H1 (cell line): Measurements from ENCODE around the gene OBSCN. TPM values are rescaled to one million over a fixed set of nuclear protein-coding genes. Genes with fewer than 3 reads are reported as not detected.

ENCODE experiments used
- CTCF ChIA-PET: fragments of 300-600 bp; sonication (Branson Sonifier 250); formaldehyde crosslinking; loops from one replicate; lab custom pipeline; 2021; ENCODE audit not compliant: partially characterized antibody; lab: Charles Lee
- POLR2A ChIA-PET: fragments of 300-600 bp; sonication (Branson Sonifier 250); formaldehyde crosslinking; loops from one replicate; lab custom pipeline; 2021; ENCODE audit warnings: inconsistent platforms; ENCODE audit not compliant: partially characterized antibody; lab: Charles Lee
- DNase-seq, 2 experiments: peaks; one replicate each; pipeline versions ENCODE4 v3.0.0 to v3.0.0-alpha.2; 2010 to 2022; ENCODE audit warnings: low spot score in 2 of 2, low read depth in 1 of 2, mixed read lengths in 1 of 2
- FAIRE-seq: peaks from 2 replicates; lab custom pipeline; 2011; peaks lifted over from hg19 to GRCh38; lab: Jason Lieb, UNC
- H2AFZ ChIP-seq: 2 replicates; pipeline ENCODE4 v1.8.1; 2012; ENCODE audit warnings: low read length, inconsistent platforms
- H2AK5ac ChIP-seq: 2 replicates; pipeline ENCODE4 v1.6.1; 2013; ENCODE audit warnings: low read depth, low read length
- H2BK120ac ChIP-seq: replicated peaks from 2 replicates; pipeline ENCODE3; 2013; ENCODE audit warnings: low read depth, low read length, inconsistent platforms
- H2BK12ac ChIP-seq: 2 replicates; pipeline ENCODE4 v1.6.1; 2013; ENCODE audit warnings: low read depth, low read length
- H2BK15ac ChIP-seq: 2 replicates; pipeline ENCODE4 v1.6.1; 2013; ENCODE audit warnings: low read length
- H2BK20ac ChIP-seq: 2 replicates; pipeline ENCODE4 v1.6.1; 2013; ENCODE audit warnings: low read length
- H2BK5ac ChIP-seq: 2 replicates; pipeline ENCODE4 v1.6.1; 2013; ENCODE audit warnings: low read depth, low read length
- H3K14ac ChIP-seq: 2 replicates; pipeline ENCODE4 v1.6.1; 2013; ENCODE audit warnings: inconsistent platforms; ENCODE audit not compliant: insufficient read length
- H3K18ac ChIP-seq: 2 replicates; pipeline ENCODE4 v1.6.1; 2013; ENCODE audit warnings: low read length; ENCODE audit errors: extremely low read depth
- H3K23ac ChIP-seq: 2 replicates; pipeline ENCODE4 v1.6.1; 2013; ENCODE audit warnings: inconsistent platforms; ENCODE audit not compliant: insufficient read length
- H3K23me2 ChIP-seq: 2 replicates; pipeline ENCODE4 v1.6.1; 2013; ENCODE audit warnings: low read depth, low read length
- H3K27ac ChIP-seq: 2 replicates; pipeline ENCODE4 v1.6.1; 2011; ENCODE audit warnings: low read depth, low read length, inconsistent platforms
- H3K27me3 ChIP-seq, 4 experiments: replicated peaks in 1 of 4; 1 replicate in 1 of 4; 2 replicates in 3 of 4; pipeline versions ENCODE4 v1.6.1 to v1.8.1; 2011 to 2013; ENCODE audit warnings: low read length in 3 of 4, mild to moderate bottlenecking in 3 of 4, inconsistent platforms in 2 of 4, mixed read lengths in 2 of 4, moderate library complexity in 1 of 4; ENCODE audit not compliant: control insufficient read depth in 3 of 4, insufficient read depth in 3 of 4; ENCODE audit errors: extremely low read depth in 1 of 4
- H3K36me3 ChIP-seq, 4 experiments: 2 replicates each; pipeline versions ENCODE4 v1.6.1 to v1.8.1; 2011 to 2013; ENCODE audit warnings: mild to moderate bottlenecking in 4 of 4, low read length in 3 of 4, moderate library complexity in 2 of 4, control low read depth in 1 of 4, inconsistent platforms in 1 of 4; ENCODE audit not compliant: insufficient read depth in 4 of 4, control insufficient read depth in 2 of 4
- H3K4ac ChIP-seq: replicated peaks from 2 replicates; pipeline ENCODE3; 2013; ENCODE audit warnings: low read length, low read depth, mixed read lengths, inconsistent platforms; ENCODE audit not compliant: insufficient read length
- H3K4me1 ChIP-seq, 4 experiments: replicated peaks in 1 of 4; 1 replicate in 1 of 4; 2 replicates in 3 of 4; pipeline versions ENCODE4 v1.6.1 to v1.8.1; 2011 to 2013; ENCODE audit warnings: low read length in 3 of 4, inconsistent platforms in 2 of 4, mixed read lengths in 1 of 4; ENCODE audit not compliant: insufficient read depth in 4 of 4, control insufficient read depth in 3 of 4
- H3K4me2 ChIP-seq, 2 experiments: 2 replicates each; pipeline versions ENCODE4 v1.6.1 to v1.8.1; 2011 to 2013; ENCODE audit warnings: low read depth in 2 of 2, low read length in 2 of 2, control low read depth in 1 of 2, inconsistent platforms in 1 of 2, mild to moderate bottlenecking in 1 of 2; ENCODE audit not compliant: insufficient read depth in 1 of 2
- H3K4me3 ChIP-seq, 4 experiments: fragments of 200-600, 300-600 bp in 1 of 4; sonication (generic), shearing (Covaris generic), sonication (Bioruptor Twin) in 1 of 4; 2 replicates each; pipeline versions ENCODE4 v1.5.1 to v1.8.1; 2011 to 2016; ENCODE audit warnings: low read length in 4 of 4, low read depth in 3 of 4, control low read depth in 2 of 4, inconsistent platforms in 2 of 4, mild to moderate bottlenecking in 2 of 4, mixed read lengths in 1 of 4, moderate library complexity in 1 of 4; ENCODE audit not compliant: insufficient read depth in 2 of 4; ENCODE audit errors: extremely low read depth in 1 of 4
- H3K56ac ChIP-seq: replicated peaks from 2 replicates; pipeline ENCODE3; 2013; ENCODE audit warnings: low read depth, mild to moderate bottlenecking, mixed read lengths, low read length, inconsistent platforms; ENCODE audit not compliant: insufficient read length
- H3K79me1 ChIP-seq: 2 replicates; pipeline ENCODE4 v1.6.1; 2013; ENCODE audit warnings: low read depth, low read length, control low read depth
- H3K79me2 ChIP-seq, 2 experiments: 2 replicates each; pipeline versions ENCODE4 v1.6.1 to v1.8.1; 2012 to 2013; ENCODE audit warnings: low read length in 2 of 2, mild to moderate bottlenecking in 2 of 2, inconsistent platforms in 1 of 2; ENCODE audit not compliant: insufficient read depth in 2 of 2, control insufficient read depth in 1 of 2
- H3K9ac ChIP-seq, 4 experiments: replicated peaks in 1 of 4; 1 replicate in 1 of 4; 2 replicates in 3 of 4; pipeline versions ENCODE4 v1.6.1 to v1.8.1; 2011 to 2013; ENCODE audit warnings: low read depth in 3 of 4, low read length in 3 of 4, control low read depth in 2 of 4, mild to moderate bottlenecking in 2 of 4, moderate library complexity in 2 of 4, inconsistent platforms in 1 of 4; ENCODE audit errors: extremely low read depth in 1 of 4
- H3K9me3 ChIP-seq, 2 experiments: 2 replicates each; pipeline versions ENCODE4 v1.6.1 to v1.8.1; 2012 to 2013; ENCODE audit warnings: mild to moderate bottlenecking in 2 of 2, moderate library complexity in 2 of 2, control low read depth in 1 of 2, inconsistent platforms in 1 of 2, low read depth in 1 of 2, low read length in 1 of 2, mixed read lengths in 1 of 2; ENCODE audit not compliant: insufficient read depth in 2 of 2
- H4K20me1 ChIP-seq, 2 experiments: replicated peaks in 1 of 2; 2 replicates each; pipeline versions ENCODE3 to v1.8.1; 2011 to 2013; ENCODE audit warnings: inconsistent platforms in 2 of 2, low read length in 2 of 2, mild to moderate bottlenecking in 1 of 2; ENCODE audit not compliant: insufficient read depth in 2 of 2, control insufficient read depth in 1 of 2
- H4K5ac ChIP-seq: 2 replicates; pipeline ENCODE4 v1.6.1; 2013; ENCODE audit warnings: low read length, low read depth, mixed read lengths, inconsistent platforms; ENCODE audit not compliant: insufficient read length
- H4K8ac ChIP-seq: 2 replicates; pipeline ENCODE4 v1.8.0; 2013; ENCODE audit warnings: mild to moderate bottlenecking, moderate library complexity, low read length, inconsistent platforms; ENCODE audit not compliant: insufficient read depth; ENCODE audit errors: extremely low read depth
- H4K91ac ChIP-seq: replicated peaks from 2 replicates; pipeline ENCODE3; 2013; ENCODE audit warnings: low read length, mixed read lengths, inconsistent platforms; ENCODE audit not compliant: insufficient read length
- CBX5 ChIP-seq: fragments of 300-800, 300-1000 bp; sonication (generic); IDR thresholded peaks from 2 replicates; pipeline ENCODE4 v1.7.1; 2016; ENCODE audit warnings: antibody characterized with exemption, low read length, low read depth
- CEBPB ChIP-seq: IDR thresholded peaks from 2 replicates; pipeline ENCODE4 v1.6.1; 2012; ENCODE audit warnings: low read depth, low read length
- GABPA ChIP-seq: IDR thresholded peaks from 2 replicates; pipeline ENCODE4 v1.6.1; 2011; ENCODE audit warnings: mild to moderate bottlenecking, low read length, moderate library complexity, borderline replicate concordance; ENCODE audit not compliant: insufficient read depth
- TAF7 ChIP-seq: optimal IDR thresholded peaks from 2 replicates; pipeline ENCODE3; 2011; ENCODE audit warnings: low read depth, mild to moderate bottlenecking, inconsistent platforms, low read length, moderate library complexity, borderline replicate concordance
- TBP ChIP-seq: IDR thresholded peaks from 2 replicates; pipeline ENCODE4 v1.6.1; 2011; ENCODE audit warnings: low read depth, low read length, improper control_type of control experiment
- WGBS, 2 experiments: shearing (Covaris generic) in 1 of 2; methylation state at CpG; one replicate each; pipeline versions ENCODE4 v1.1.6 to v1.1.7; 2013 to 2015; ENCODE audit warnings: low lambda C conversion rate in 2 of 2, mixed read lengths in 2 of 2, inconsistent platforms in 1 of 2, low coverage in 1 of 2, missing lambda C conversion rate in 1 of 2; ENCODE audit not compliant: insufficient replicate concordance in 2 of 2, insufficient coverage in 1 of 2, insufficient read length in 1 of 2; ENCODE audit errors: extremely low coverage in 1 of 2, missing lambda C conversion rate in 1 of 2; 5-methylcytosine and 5-hydroxymethylcytosine counted together
- polyA plus RNA-seq, 7 experiments: library from polyadenylated mRNA; depleted of rRNA in 3 of 7; stranded (reverse) in 5 of 7; unstranded in 2 of 7; fragments of >200 nt in 5 of 7; fragments of 200-250 nt in 2 of 7; gene quantifications; 1 replicate in 5 of 7; 2 replicates in 1 of 7; 4 replicates in 1 of 7; pipeline versions ENCODE4 v1.2.1 to v1.2.3, GENCODE V29; 2011 to 2013; ENCODE audit warnings: missing spikeins in 2 of 7, mixed read lengths in 2 of 7
- total RNA-seq: library from RNA; stranded (reverse); fragmentation: NEBNext Ultra II Directional; extraction: Animal tissue kit (Norgen Biotek cat#: 25700); gene quantifications from 2 replicates; pipeline ENCODE4 v1.2.1, GENCODE V29; 2021

The OBSCN gene
- total and polyA plus RNA-seq, 2 of the 8 experiments (the other 6 are each of a cell fraction or from before 2014, with no cell fraction given): 7.5 to 28.4 TPM

GRCh38 chr1:228259368-228259894 is 51.6 kb downstream of the OBSCN start:
- 90% methylated on average over 9 of the region's 9 CpGs; no CpG with 5 or more reads in 1 of the 2 experiments for WGBS, 2 experiments
- Histone ChIP-seq H4K5ac (no peak overlapping the region), H3K9me3 (peaks cover 3 to 7% of the 10 kb centered on the region in 2 experiments; a peak in 2 of 4 replicates), H3K23me2 (no peaks in the 10 kb centered on the region), H2BK5ac (no peak overlapping the region), H2AK5ac (no peak overlapping the region), H3K79me2 (no peaks in the 10 kb centered on the region), H3K27ac (no peak overlapping the region), H4K91ac (no peak overlapping the region), H4K8ac (no peak overlapping the region), H2AFZ (no peak overlapping the region), H2BK20ac (no peak overlapping the region), H3K4ac (no peak overlapping the region), H3K56ac (no peak overlapping the region)
- POLR2A ChIA-PET: interaction anchor here (1.2 to 1.3 kb wide), 2 partner anchors 10 to 16 kb away, joined by 3 read pairs; no protein-coding TSS in a partner anchor
- no peak for FAIRE-seq
- TF ChIP-seq TBP: no peak
- no peak for TF ChIP-seq CEBPB
- TF ChIP-seq TAF7: no peak
- no peak for TF ChIP-seq CBX5
- no peak for TF ChIP-seq GABPA
- TF ChIP-seq, all 59 proteins: peak for 0
- Histone ChIP-seq H2BK120ac (no peak overlapping the region), H3K18ac (no peak overlapping the region), H3K36me3 (peaks cover 0 to 7% (median 1%) of the 10 kb centered on the region in 4 experiments; a peak in 2 of 8 replicates), H3K4me1 (no peaks in the 10 kb centered on the region), H3K27me3 (no peaks in the 10 kb centered on the region), H3K14ac (no peak overlapping the region), H3K9ac (no peak overlapping the region), H4K20me1 (peaks cover 0 to 3% of the 10 kb centered on the region in 2 experiments), H2BK12ac (no peak overlapping the region), H2BK15ac (no peak overlapping the region), H3K4me3 (no peak overlapping the region), H3K4me2 (no peak overlapping the region), H3K79me1 (no peaks in the 10 kb centered on the region), H3K23ac (no peak overlapping the region)
- peak in 1 of 2 experiments; percentile 38 for DNase-seq
- CTCF ChIA-PET: interaction anchor here (1.0 to 2.8 kb wide), 13 partner anchors 9 to 134 kb away, joined by 3 to 16 read pairs (median 3); no protein-coding TSS in a partner anchor
